Ramos (cell line): ENCODE results near the gene TP53TG3.
"Not testable (repeated sequence)": the region's sequence is repeated elsewhere in the genome, so short reads cannot be mapped to it uniquely, and the experiment has no call there.

Experiments
- in situ Hi-C: fragments of 300-500 bp; cut with MboI; formaldehyde crosslinking; loops from one replicate; pipeline ENCODE4 v1.14.3; 2022; ENCODE audit warnings: low sequenced_read_pairs; ENCODE audit not compliant: unreplicated experiment

Gene TP53TG3, protein sequence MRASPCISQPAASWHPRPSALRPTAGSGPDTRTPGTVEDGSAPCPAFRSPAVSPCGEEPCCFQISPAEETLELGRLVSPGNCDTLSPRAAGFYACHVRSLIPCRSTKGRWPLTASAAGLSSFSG

DNA sequence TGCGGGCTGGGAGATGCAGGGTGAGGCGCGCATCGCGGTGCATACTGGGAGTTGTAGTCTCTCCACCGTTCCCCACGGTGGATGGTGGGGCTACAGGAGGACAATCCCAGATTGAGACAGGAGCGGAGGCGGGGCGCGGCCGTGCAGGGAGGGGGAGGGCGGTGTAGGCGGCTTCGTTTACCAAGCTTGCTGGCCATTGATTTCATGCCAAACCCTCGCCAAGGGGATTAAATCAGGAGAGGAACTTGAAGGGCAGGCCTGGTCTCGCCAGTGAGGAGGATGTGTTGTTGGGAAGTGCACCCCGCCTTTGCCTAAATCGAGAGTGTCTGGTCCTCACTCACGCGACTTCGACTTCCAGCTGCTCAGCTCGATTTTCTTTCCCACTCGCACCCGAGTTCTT is at the start of gene TP53TG3:
TSS of gene TP53TG3 (minus strand) at position 101 of the 400 bp plus-strand sequence. CDS start at position 33, 68 bp downstream.
- in situ Hi-C loops = not testable (repeated sequence)

DNA sequence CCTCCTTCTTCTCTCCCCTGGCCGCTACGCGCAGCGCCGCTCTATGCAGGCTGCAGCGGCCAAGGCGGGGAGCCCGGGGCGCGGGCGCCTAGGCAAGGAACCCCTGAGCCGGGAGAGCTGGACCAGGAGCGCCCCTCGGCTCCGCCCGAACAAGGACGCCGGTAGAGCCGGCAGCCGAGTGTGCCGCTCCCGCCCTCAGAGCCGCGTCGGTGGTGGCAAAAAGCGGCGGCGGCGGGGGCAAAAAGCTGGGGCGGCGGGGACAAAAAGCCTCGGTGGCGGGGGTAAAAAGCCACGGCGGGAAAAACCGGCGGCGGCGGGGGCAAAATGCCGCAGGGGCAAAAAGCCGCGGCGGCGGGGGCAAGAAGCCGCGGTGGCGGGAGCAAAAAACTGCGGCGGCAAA is 25.1 kb downstream of the TP53TG3 start:
- in situ Hi-C loops = not testable (repeated sequence)

DNA sequence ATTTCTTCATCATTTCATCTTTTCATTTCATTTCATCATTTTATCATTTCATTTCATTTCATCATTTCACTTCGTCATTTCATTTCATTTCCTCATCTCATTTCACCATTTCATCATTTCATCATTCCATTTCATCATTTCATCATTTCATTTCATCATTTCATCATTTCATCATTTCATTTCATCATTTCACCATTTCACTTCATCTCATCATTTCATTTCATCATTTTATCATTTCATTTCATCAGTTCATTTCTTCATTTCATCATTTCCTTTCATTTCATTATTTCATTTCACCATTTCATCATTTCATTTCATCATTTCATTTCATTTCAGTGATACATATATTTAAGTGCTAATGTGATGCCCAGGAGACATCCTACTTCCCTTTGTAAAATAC is 28.4 kb downstream of the TP53TG3 start:
- in situ Hi-C loops = not testable (repeated sequence)

DNA sequence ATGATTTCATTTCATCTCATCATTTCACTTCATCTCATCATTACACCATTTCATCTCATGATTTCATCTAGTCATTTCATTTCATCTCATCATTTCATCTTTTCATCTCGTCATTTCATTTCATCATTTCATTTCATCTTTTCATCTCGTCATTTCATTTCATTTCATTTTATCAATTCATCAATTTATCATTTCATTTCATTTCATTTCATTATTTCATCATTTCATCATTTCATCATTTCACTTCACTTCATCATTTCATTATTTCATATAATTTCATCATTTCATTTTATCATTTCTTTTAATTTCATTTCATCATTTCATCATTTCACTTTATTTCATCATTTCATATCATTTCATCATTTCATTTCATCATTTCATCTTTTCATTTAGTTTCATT is 29.2 kb downstream of the TP53TG3 start:
- in situ Hi-C loops = not testable (repeated sequence)

DNA sequence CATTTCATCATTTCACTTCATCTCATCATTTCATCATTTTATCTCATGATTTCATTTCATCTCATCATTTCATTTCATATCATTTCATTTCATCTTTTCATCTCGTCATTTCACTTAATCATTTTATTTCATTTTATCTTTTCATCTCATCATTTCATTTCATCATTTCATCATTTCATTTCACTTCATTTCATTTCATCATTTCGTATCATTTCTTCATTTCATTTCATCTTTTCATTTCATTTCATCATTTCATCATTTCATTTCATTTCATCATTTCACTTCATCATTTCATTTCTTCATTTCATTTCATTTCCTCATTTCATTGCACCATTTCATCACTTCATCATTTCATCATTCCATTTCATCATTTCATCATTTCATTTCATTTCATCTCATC is 29.8 kb downstream of the TP53TG3 start:
- in situ Hi-C loops = not testable (repeated sequence)

DNA sequence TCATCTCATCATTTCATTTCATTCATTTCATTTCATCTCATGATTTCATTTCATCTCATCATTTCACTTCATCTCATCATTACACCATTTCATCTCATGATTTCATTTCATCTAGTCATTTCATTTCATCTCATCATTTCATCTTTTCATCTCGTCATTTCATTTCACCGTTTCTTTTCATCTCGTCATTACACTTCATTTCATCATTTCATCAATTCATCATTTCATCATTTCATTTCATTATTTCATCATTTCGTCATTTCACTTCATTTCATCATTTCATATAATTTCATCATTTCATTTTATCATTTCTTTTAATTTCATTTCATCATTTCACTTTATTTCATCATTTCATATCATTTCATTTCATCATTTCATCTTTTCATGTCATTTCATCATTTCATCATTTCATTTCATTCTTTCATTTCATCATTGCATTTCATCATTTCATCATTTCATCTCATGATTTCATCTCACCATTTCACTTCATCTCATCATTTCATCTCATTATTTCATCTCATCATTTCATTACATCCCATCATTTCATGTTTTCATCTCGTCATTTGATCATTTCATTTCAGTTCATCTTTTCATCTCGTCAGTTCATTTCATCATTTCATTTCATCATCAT is 30.6 kb downstream of the TP53TG3 start:
- in situ Hi-C loops = not testable (repeated sequence)

DNA sequence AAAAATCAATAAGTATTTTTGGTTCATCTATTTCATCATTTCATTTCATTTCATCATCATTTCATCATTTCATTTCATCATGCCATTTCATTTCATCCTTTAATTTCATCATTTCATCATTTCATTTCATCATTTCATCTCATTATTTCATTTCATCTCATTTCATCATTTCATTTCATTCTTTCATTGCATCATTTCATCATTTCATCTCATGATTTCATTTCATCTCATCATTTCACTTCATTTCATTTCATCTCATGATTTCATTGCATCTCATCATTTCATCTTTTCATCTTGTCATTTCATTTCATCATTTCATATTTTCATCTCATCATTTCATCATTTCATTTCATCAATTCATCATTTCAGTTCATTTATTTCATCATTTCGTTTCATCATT is 31.2 kb downstream of the TP53TG3 start:
- in situ Hi-C loops = not testable (repeated sequence)

DNA sequence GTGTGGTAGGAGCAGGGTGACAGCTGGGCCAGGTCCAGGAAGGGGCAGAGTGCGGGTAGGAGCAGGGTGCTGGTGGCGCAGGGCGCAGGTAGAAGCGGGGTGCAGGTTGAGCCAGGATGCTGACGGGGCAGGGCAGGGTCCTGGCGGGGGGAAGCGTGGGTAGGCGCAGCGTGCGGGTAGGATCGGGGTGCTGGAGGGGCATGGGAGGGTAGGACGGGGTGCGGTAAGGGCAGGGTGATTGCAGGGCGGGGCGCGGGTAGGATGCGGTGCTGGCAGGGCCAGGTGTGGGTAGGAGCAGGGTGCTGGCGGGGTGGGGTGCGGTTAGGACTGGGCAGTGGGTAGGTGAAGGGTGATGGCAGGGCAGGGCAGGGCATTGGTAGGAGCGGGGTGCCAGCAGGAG is 38.4 kb downstream of the TP53TG3 start:
- in situ Hi-C loops = not testable (repeated sequence)

DNA sequence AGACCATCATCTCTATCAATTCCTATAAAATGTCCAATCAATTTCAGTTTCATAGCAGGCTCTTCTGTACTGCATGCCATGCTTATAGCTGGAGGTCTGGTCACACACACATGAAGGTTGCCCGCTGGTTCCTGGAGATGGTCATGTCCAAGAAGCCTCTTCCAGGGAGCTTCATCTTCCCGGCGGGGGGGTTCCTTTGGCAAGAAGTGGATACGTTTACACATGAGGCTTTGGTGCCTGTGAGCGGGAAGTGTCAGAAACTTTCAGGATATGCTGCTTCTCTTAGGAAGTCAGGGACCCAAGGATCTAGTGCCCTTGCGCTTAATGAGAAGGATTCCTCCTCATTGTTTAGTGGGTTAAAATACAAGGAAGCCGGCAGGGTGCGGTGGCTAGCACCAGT is 43.9 kb downstream of the TP53TG3 start:
- in situ Hi-C loops = not testable (repeated sequence)
